Hepatocyte (in vitro differentiated cells): ENCODE results near the gene CHFR. TPM values are rescaled to one million over a fixed set of nuclear protein-coding genes. Genes with fewer than 3 reads are reported as not detected.
"Not testable (repeated sequence)": the region's sequence is repeated elsewhere in the genome, so short reads cannot be mapped to it uniquely, and the experiment has no call there.

Experiments
- DNase-seq: peaks from one replicate; pipeline ENCODE4 v3.0.0-alpha.2; 2016; ENCODE audit warnings: low spot score
- H2AFZ ChIP-seq: fragments of 200-600 bp; sonication (generic); 2 replicates; pipeline ENCODE4 v1.6.0; 2016; ENCODE audit warnings: antibody characterized with exemption, mild to moderate bottlenecking
- H3K27ac ChIP-seq: fragments of 200-600 bp; sonication (generic); 2 replicates; pipeline ENCODE4 v1.5.1; 2016; ENCODE audit warnings: mild to moderate bottlenecking
- H3K27me3 ChIP-seq: fragments of 200-600 bp; sonication (generic); 2 replicates; pipeline ENCODE4 v1.6.1; 2016
- H3K36me3 ChIP-seq: fragments of 200-600 bp; sonication (generic); replicated peaks from 2 replicates; pipeline ENCODE4 v1.5.1; 2016; ENCODE audit warnings: low read depth; ENCODE audit not compliant: insufficient read depth
- H3K4me1 ChIP-seq: fragments of 200-600 bp; sonication (generic); 2 replicates; pipeline ENCODE4 v1.5.1; 2016; ENCODE audit warnings: mild to moderate bottlenecking, moderate library complexity; ENCODE audit not compliant: insufficient read depth
- H3K4me2 ChIP-seq: fragments of 200-600 bp; sonication (generic); 2 replicates; pipeline ENCODE4 v1.6.0; 2016
- H3K4me3 ChIP-seq: fragments of 200-600 bp; sonication (generic); 2 replicates; pipeline ENCODE4 v1.5.1; 2016; ENCODE audit warnings: mild to moderate bottlenecking
- H3K79me2 ChIP-seq: fragments of 200-600 bp; sonication (generic); 2 replicates; pipeline ENCODE4 v1.6.0; 2017; ENCODE audit warnings: mild to moderate bottlenecking
- H3K9me2 ChIP-seq: fragments of 200-600 bp; sonication (generic); replicated peaks from 2 replicates; pipeline ENCODE4 v1.6.0; 2017; ENCODE audit warnings: mild to moderate bottlenecking; ENCODE audit not compliant: insufficient read depth
- H3K9me3 ChIP-seq: fragments of 200-600 bp; sonication (generic); 2 replicates; pipeline ENCODE4 v1.5.1; 2016; ENCODE audit warnings: low read depth, mild to moderate bottlenecking
- H4K20me1 ChIP-seq: fragments of 200-600 bp; sonication (generic); 2 replicates; pipeline ENCODE4 v1.6.0; 2016; ENCODE audit warnings: mild to moderate bottlenecking; ENCODE audit not compliant: insufficient read depth, poor library complexity, severe bottlenecking
- CTCF ChIP-seq: fragments of 200-600 bp; sonication (generic); IDR thresholded peaks from 2 replicates; pipeline ENCODE4 v1.5.1; 2016; ENCODE audit warnings: antibody characterized with exemption, mild to moderate bottlenecking; ENCODE audit not compliant: poor library complexity
- EZH2 ChIP-seq: fragments of 200-600 bp; sonication (generic); IDR thresholded peaks from 2 replicates; pipeline ENCODE4 v1.6.1; 2016; ENCODE audit warnings: antibody characterized with exemption, mild to moderate bottlenecking, borderline replicate concordance
- EZH2phosphoT487 ChIP-seq: fragments of 200-600 bp; sonication (generic); IDR thresholded peaks from one replicate; pipeline ENCODE4 v1.6.1; 2018; ENCODE audit warnings: antibody characterized with exemption, mild to moderate bottlenecking, low read depth, moderate library complexity; ENCODE audit not compliant: unreplicated experiment, severe bottlenecking
- WGBS: methylation state at CpG from one replicate; pipeline ENCODE4 v1.1.6; 2016; ENCODE audit warnings: low lambda C conversion rate; ENCODE audit errors: missing lambda C conversion rate; 5-methylcytosine and 5-hydroxymethylcytosine counted together
- polyA plus RNA-seq: library from polyadenylated mRNA; unstranded; fragments of >200 nt; fragmentation: Nextera tagmentation; extraction: Ambion mirVana; gene quantifications from 2 replicates; pipeline ENCODE4 v1.2.1, GENCODE V29; 2016
- total RNA-seq: library from RNA; depleted of rRNA; stranded (reverse); fragments of >200 nt; gene quantifications from 2 replicates; pipeline ENCODE4 v1.2.3, GENCODE V29; 2014

The CHFR gene
- total and polyA plus RNA-seq, 2 experiments from 2014 or later = 33.4 to 36.8 TPM

- WGBS = 94% methylated on average over 17 of the region's 17 CpGs
- H3K9me2 ChIP-seq = no peaks in the 10 kb centered on the region
- H3K36me3 ChIP-seq = no peaks in the 10 kb centered on the region
- H4K20me1 ChIP-seq = no peaks in the 10 kb centered on the region
- H3K4me1 ChIP-seq = no peaks in the 10 kb centered on the region
- no peaks in the 10 kb centered on the region for H3K27me3 ChIP-seq
- no peak overlapping the region for H2AFZ ChIP-seq
- H3K4me3 ChIP-seq = no peak overlapping the region
- H3K9me3 ChIP-seq = no peaks in the 10 kb centered on the region
- H3K4me2 ChIP-seq = no peak overlapping the region
- TF ChIP-seq EZH2phosphoT487 (no peak), EZH2 (no peak), CTCF (no peak)
- H3K27ac ChIP-seq = no peak overlapping the region
- no peak for DNase-seq
- H3K79me2 ChIP-seq = no peaks in the 10 kb centered on the region
These were observed 30.8 kb downstream of the CHFR start for GRCh38 chr12:132856581-132856980.

GRCh38 chr12:132855211-132855610 lies 32.2 kb downstream of the CHFR start:
- H3K79me2 ChIP-seq, H3K27ac ChIP-seq, H3K27me3 ChIP-seq, H4K20me1 ChIP-seq, H3K4me2 ChIP-seq, H3K4me1 ChIP-seq, DNase-seq, H3K36me3 ChIP-seq, H3K9me2 ChIP-seq, H2AFZ ChIP-seq, H3K4me3 ChIP-seq, H3K9me3 ChIP-seq: not testable (repeated sequence)
- 99% methylated on average over 14 of the region's 14 CpGs for WGBS

DNA sequence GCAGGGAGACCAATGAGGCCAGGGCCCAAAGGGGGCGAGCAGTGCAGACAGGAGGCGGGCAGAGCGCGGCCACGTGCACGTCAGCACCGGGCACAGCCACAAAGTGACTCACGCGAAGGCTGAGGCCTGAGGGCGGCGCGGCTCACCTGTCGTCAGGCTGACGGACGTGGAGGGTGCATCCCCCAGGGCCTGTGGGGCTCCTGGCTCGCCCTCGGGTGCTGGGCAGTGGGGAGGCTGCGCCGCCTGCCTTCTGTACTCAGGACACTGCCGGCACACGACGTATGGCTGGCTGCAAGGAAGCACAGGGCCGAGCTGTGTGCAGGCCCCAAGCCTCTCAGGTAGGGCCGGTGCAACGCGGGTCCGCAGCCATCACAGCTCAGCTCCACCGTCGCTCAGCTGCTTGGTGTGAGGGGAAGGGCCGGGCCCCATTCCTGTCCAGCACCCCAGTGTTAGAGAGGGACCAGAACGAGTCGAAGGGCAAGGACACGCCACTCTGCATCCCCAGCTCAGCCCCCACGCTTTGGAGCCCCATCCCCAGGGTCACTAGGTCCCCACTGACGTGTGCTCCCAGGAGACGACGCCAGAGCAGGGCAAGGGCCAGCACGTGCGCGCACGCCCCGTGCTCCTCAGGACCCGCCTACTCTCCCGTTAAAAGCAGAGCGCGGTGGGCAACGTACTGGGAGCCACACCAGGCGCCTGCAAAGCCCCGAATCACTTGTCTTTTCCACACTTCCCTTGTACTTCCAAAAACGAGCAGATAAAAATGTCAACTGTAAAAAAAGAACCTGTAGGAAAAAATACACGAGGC lies 33.9 kb downstream of the CHFR start:
- TF ChIP-seq EZH2 (no peak), EZH2phosphoT487 (no peak), CTCF (no peak)
- H3K4me2 ChIP-seq = no peak overlapping the region
- no peaks in the 10 kb centered on the region for H3K4me1 ChIP-seq
- no peak overlapping the region for H3K27ac ChIP-seq
- no peak overlapping the region for H2AFZ ChIP-seq
- H4K20me1 ChIP-seq = no peaks in the 10 kb centered on the region
- no peaks in the 10 kb centered on the region for H3K27me3 ChIP-seq
- no peaks in the 10 kb centered on the region for H3K9me3 ChIP-seq
- H3K9me2 ChIP-seq = no peaks in the 10 kb centered on the region
- WGBS = 97% methylated on average over 48 of the region's 51 CpGs
- no peaks in the 10 kb centered on the region for H3K36me3 ChIP-seq
- no peak overlapping the region for H3K4me3 ChIP-seq
- no peaks in the 10 kb centered on the region for H3K79me2 ChIP-seq
- no peak for DNase-seq

- Histone ChIP-seq H4K20me1 (no peaks in the 10 kb centered on the region), H3K9me2 (no peaks in the 10 kb centered on the region), H3K4me1 (no peaks in the 10 kb centered on the region), H3K9me3 (no peaks in the 10 kb centered on the region), H2AFZ (no peak overlapping the region), H3K79me2 (no peaks in the 10 kb centered on the region), H3K4me2 (no peak overlapping the region), H3K4me3 (no peak overlapping the region), H3K27ac (no peak overlapping the region), H3K27me3 (no peaks in the 10 kb centered on the region), H3K36me3 (no peaks in the 10 kb centered on the region)
- no peak for DNase-seq
- TF ChIP-seq CTCF = no peak
- no peak for TF ChIP-seq EZH2
- no peak for TF ChIP-seq EZH2phosphoT487
- WGBS = 97% methylated on average over 12 of the region's 12 CpGs
These were observed 34.9 kb downstream of the CHFR start for GRCh38 chr12:132852496-132852895.
